Subcutaneous abdominal adipose tissue (tissue), 5 donors: ENCODE results near the gene MRPL3.

Source experiments
- H3K27ac ChIP-seq: one replicate; pipeline ENCODE4 v1.7.0; 2013; ENCODE audit warnings: low read depth, mild to moderate bottlenecking, inconsistent platforms, low read length, moderate library complexity
- H3K27me3 ChIP-seq, 5 donors: one replicate each; pipeline ENCODE4 v1.7.0; 2013; ENCODE audit warnings: low read length in 5 of 5, inconsistent platforms in 1 of 5; ENCODE audit not compliant: control insufficient read depth in 5 of 5, insufficient read depth in 4 of 5
- H3K36me3 ChIP-seq, 5 donors: one replicate each; pipeline ENCODE4 v1.7.0; 2013; ENCODE audit warnings: low read length in 5 of 5; ENCODE audit not compliant: control insufficient read depth in 5 of 5, insufficient read depth in 5 of 5
- H3K4me1 ChIP-seq, 5 donors: one replicate each; pipeline ENCODE4 v1.7.0; 2013; ENCODE audit warnings: low read length in 5 of 5, mild to moderate bottlenecking in 3 of 5, moderate library complexity in 1 of 5; ENCODE audit not compliant: control insufficient read depth in 5 of 5, insufficient read depth in 5 of 5
- H3K4me3 ChIP-seq, 5 donors: one replicate each; pipeline ENCODE4 v1.7.0; 2013; ENCODE audit warnings: low read length in 5 of 5, low read depth in 1 of 5
- H3K9ac ChIP-seq, 5 donors: one replicate each; pipeline ENCODE4 v1.7.0; 2013; ENCODE audit warnings: low read length in 5 of 5, mild to moderate bottlenecking in 4 of 5, moderate library complexity in 3 of 5
- H3K9me3 ChIP-seq, 5 donors: one replicate each; pipeline ENCODE4 v1.7.0; 2013; ENCODE audit warnings: low read length in 5 of 5; ENCODE audit not compliant: control insufficient read depth in 5 of 5
- donor health status: healthy.
- donor health status: healthy.
- donor health status: healthy.
- donor health status: healthy.
- donor health status: healthy.

The MRPL3 gene

GRCh38 chr3:131432441-131432840 lies 70.3 kb downstream of the MRPL3 start:
- Histone ChIP-seq H3K9ac (no peak overlapping the region), H3K27me3 (no peaks in the 10 kb centered on the region), H3K4me3 (no peak overlapping the region), H3K27ac (no peak overlapping the region), H3K4me1 (no peaks in the 10 kb centered on the region), H3K9me3 (no peaks in the 10 kb centered on the region), H3K36me3 (no peaks in the 10 kb centered on the region)

DNA sequence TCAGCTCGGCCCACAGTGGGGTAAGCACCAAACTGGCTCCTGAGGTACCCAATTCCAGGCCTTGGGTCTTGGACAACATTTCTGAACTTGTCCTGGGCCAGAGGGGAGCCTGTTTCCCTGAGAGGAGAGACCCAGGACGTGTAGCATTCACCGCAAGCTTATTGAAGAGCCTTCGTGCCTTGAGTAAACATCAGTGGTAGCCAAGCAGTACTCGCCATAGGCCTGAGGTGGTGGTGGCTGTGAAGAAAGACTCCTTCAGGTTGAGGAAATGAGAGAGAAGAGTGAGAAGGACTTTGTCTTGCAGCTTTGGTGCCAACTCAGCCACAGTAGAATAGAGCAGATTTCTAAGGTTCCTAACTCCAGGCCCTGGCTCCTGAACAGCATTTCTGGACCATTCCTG lies 71.0 kb downstream of the MRPL3 start:
- Histone ChIP-seq H3K27ac (no peak overlapping the region), H3K9ac (no peak overlapping the region), H3K4me3 (no peak overlapping the region), H3K36me3 (no peaks in the 10 kb centered on the region), H3K9me3 (no peaks in the 10 kb centered on the region), H3K27me3 (no peaks in the 10 kb centered on the region), H3K4me1 (no peaks in the 10 kb centered on the region)

GRCh38 chr3:131427226-131427625 lies 75.5 kb downstream of the MRPL3 start:
- H3K4me3 ChIP-seq: no peak overlapping the region
- H3K4me1 ChIP-seq: no peaks in the 10 kb centered on the region
- H3K9me3 ChIP-seq: no peaks in the 10 kb centered on the region
- no peak overlapping the region for H3K27ac ChIP-seq
- H3K9ac ChIP-seq: no peak overlapping the region
- no peaks in the 10 kb centered on the region for H3K27me3 ChIP-seq
- H3K36me3 ChIP-seq: no peaks in the 10 kb centered on the region

DNA sequence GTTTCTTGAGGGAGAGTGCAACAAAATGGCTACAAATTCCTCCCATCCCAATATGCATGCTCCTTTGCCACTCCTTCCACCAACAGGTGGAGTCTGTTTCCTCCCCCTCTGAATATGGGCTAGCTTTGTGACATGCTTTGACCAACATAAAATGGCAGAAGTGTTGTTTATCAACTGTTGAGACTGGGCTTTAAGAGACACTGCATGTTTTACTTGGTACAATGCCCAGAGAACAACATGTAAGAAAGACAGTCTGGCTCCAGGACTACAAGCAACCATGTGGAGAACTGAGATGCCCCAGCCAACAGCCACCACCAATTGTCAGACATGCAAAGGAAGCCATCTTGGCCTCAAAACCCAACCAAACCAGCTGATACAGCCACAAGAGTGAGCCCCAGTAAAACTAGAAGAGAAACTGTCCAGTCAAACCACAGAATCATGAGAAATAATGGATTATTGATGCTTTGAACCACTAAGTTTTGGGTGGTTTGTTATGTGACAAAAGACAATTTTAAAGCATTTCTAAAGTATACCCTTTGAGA lies 80.7 kb downstream of the MRPL3 start:
- Histone ChIP-seq H3K4me1 (no peaks in the 10 kb centered on the region), H3K9me3 (no peaks in the 10 kb centered on the region), H3K36me3 (no peaks in the 10 kb centered on the region), H3K27me3 (no peaks in the 10 kb centered on the region), H3K27ac (no peak overlapping the region), H3K9ac (no peak overlapping the region), H3K4me3 (no peak overlapping the region)

- no peak overlapping the region for H3K4me3 ChIP-seq
- H3K27ac ChIP-seq: no peak overlapping the region
- H3K27me3 ChIP-seq: no peaks in the 10 kb centered on the region
- no peaks in the 10 kb centered on the region for H3K36me3 ChIP-seq
- no peaks in the 10 kb centered on the region for H3K9me3 ChIP-seq
- H3K9ac ChIP-seq: no peak overlapping the region
- H3K4me1 ChIP-seq: no peaks in the 10 kb centered on the region
Observed at GRCh38 chr3:131421301-131421700, 81.5 kb downstream of the MRPL3 start.

- no peak overlapping the region for H3K27ac ChIP-seq
- H3K27me3 ChIP-seq: no peaks in the 10 kb centered on the region
- H3K9ac ChIP-seq: no peak overlapping the region
- no peaks in the 10 kb centered on the region for H3K4me1 ChIP-seq
- H3K9me3 ChIP-seq: no peaks in the 10 kb centered on the region
- H3K4me3 ChIP-seq: no peak overlapping the region
- no peaks in the 10 kb centered on the region for H3K36me3 ChIP-seq
Observed at GRCh38 chr3:131417751-131418150, 85.0 kb downstream of the MRPL3 start.
